Measurements from ENCODE around the gene ZNF263. TPM values are rescaled to one million over a fixed set of nuclear protein-coding genes. Genes with fewer than 3 reads are reported as not detected.

ZNF263 gene
- total and polyA plus RNA-seq, 2 of the 13 experiments (the other 11 are each of a cell fraction or from before 2014, with no cell fraction given) = 10.2 to 41.2 TPM

- no peak for TF ChIP-seq ZNF609 (CRISPR knock-in tag; IDR thresholded peaks at IDR 0.05; ENCODE audit: borderline replicate concordance)
- TF ChIP-seq ZBTB7B (CRISPR knock-in tag; IDR thresholded peaks at IDR 0.05) = no peak
- TF ChIP-seq, protein P1, sequence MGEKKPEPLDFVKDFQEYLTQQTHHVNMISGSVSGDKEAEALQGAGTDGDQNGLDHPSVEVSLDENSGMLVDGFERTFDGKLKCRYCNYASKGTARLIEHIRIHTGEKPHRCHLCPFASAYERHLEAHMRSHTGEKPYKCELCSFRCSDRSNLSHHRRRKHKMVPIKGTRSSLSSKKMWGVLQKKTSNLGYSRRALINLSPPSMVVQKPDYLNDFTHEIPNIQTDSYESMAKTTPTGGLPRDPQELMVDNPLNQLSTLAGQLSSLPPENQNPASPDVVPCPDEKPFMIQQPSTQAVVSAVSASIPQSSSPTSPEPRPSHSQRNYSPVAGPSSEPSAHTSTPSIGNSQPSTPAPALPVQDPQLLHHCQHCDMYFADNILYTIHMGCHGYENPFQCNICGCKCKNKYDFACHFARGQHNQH (CRISPR knock-in tag; IDR thresholded peaks at IDR 0.05) = no peak
Measured at GRCh38 chr16:3249451-3249850, 33.8 kb upstream of the ZNF263 start (continued).

GRCh38 chr16:3252967-3253366 is 30.3 kb upstream of the ZNF263 start:
- H3K4me1 ChIP-seq (ENCODE audit: insufficient read depth, low read length) = peaks cover 16% of the 10 kb centered on the region; the same call in 1 of the 2 replicates
- no peaks in the 10 kb centered on the region for H3K36me3 ChIP-seq (replicated peaks in 1 of 2; ENCODE audit: control insufficient read depth in 1 of 2, insufficient read depth in 2 of 2, low read length in 2 of 2)
- in situ Hi-C loops (cut with HindIII; ENCODE audit: extremely low pct_ligation_motif_present, low pct_unique_long_range_greater_than_20kb) = no loop called here
- no peaks in the 10 kb centered on the region for H4K20me1 ChIP-seq (ENCODE audit: insufficient read depth, low read length)
- no peak overlapping the region for H3K27ac ChIP-seq (ENCODE audit: extremely low read length, insufficient read depth, low read length)
- no peak overlapping the region for H2AFZ ChIP-seq (ENCODE audit: low read length)
- no peak for FAIRE-seq
- no peak for DNase-seq (ENCODE audit: low spot score)
- CTCF ChIA-PET (ENCODE audit: low intra/inter-chr PET ratio, low total read pairs) = no interaction called here
- no peak overlapping the region for H3K4me3 ChIP-seq (replicated peaks in 1 of 3; ENCODE audit: insufficient read depth in 1 of 3, low read depth in 2 of 3, low read length in 3 of 3)
- BruUV-seq (replicated peaks) = no TSS peak
- H3K79me2 ChIP-seq (ENCODE audit: insufficient read depth, low read length) = no peaks in the 10 kb centered on the region
- no peak overlapping the region for H3K9ac ChIP-seq (ENCODE audit: insufficient read depth, low read depth, low read length)
- no peak for ATAC-seq
- peaks cover 11 to 53% of the 10 kb centered on the region in 2 experiments; a peak in 4 of 5 replicates for H3K27me3 ChIP-seq (ENCODE audit: control insufficient read depth in 1 of 2, insufficient read depth in 2 of 2, low read length in 2 of 2)
- WGBS (ENCODE audit: low lambda C conversion rate) = 33% methylated on average over 4 of the region's 4 CpGs
- H3K9me3 ChIP-seq (ENCODE audit: low read length) = no peaks in the 10 kb centered on the region
- no peak overlapping the region for H3K4me2 ChIP-seq (ENCODE audit: low read depth, low read length)
- intact Hi-C loops (cut with micrococcal nuclease; ENCODE audit: unreplicated experiment) = no loop called here
- POLR2A ChIA-PET = no interaction called here
- no peak for TF ChIP-seq NFKBIZ (CRISPR knock-in tag; IDR thresholded peaks at IDR 0.05)
- TF ChIP-seq, protein P2, sequence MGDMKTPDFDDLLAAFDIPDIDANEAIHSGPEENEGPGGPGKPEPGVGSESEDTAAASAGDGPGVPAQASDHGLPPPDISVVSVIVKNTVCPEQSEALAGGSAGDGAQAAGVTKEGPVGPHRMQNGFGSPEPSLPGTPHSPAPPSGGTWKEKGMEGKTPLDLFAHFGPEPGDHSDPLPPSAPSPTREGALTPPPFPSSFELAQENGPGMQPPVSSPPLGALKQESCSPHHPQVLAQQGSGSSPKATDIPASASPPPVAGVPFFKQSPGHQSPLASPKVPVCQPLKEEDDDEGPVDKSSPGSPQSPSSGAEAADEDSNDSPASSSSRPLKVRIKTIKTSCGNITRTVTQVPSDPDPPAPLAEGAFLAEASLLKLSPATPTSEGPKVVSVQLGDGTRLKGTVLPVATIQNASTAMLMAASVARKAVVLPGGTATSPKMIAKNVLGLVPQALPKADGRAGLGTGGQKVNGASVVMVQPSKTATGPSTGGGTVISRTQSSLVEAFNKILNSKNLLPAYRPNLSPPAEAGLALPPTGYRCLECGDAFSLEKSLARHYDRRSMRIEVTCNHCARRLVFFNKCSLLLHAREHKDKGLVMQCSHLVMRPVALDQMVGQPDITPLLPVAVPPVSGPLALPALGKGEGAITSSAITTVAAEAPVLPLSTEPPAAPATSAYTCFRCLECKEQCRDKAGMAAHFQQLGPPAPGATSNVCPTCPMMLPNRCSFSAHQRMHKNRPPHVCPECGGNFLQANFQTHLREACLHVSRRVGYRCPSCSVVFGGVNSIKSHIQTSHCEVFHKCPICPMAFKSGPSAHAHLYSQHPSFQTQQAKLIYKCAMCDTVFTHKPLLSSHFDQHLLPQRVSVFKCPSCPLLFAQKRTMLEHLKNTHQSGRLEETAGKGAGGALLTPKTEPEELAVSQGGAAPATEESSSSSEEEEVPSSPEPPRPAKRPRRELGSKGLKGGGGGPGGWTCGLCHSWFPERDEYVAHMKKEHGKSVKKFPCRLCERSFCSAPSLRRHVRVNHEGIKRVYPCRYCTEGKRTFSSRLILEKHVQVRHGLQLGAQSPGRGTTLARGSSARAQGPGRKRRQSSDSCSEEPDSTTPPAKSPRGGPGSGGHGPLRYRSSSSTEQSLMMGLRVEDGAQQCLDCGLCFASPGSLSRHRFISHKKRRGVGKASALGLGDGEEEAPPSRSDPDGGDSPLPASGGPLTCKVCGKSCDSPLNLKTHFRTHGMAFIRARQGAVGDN (CRISPR knock-in tag; IDR thresholded peaks at IDR 0.05) = no peak
- no peak for TF ChIP-seq ARID5B (CRISPR knock-in tag; IDR thresholded peaks at IDR 0.05)
- TF ChIP-seq EHMT2 (IDR thresholded peaks at IDR 0.05; ENCODE audit: borderline replicate concordance, low read depth, low read length) = no peak
- TF ChIP-seq ZSCAN25 (CRISPR knock-in tag; IDR thresholded peaks at IDR 0.05) = no peak

Data from HepG2 (cell line).